Keratinocyte (primary cell): ENCODE measurements around the gene MGAT4A.

Source experiments
- CTCF ChIP-seq, 3 experiments: IDR thresholded peaks in 1 of 3; conservative IDR thresholded peaks in 1 of 3; optimal IDR thresholded peaks in 1 of 3; 2 replicates in 2 of 3; 3 replicates in 1 of 3; pipeline versions ENCODE3 to v1.5.1; 2011; ENCODE audit warnings: low read length in 3 of 3, mild to moderate bottlenecking in 3 of 3, moderate library complexity in 2 of 3, control low read depth in 1 of 3, inconsistent platforms in 1 of 3; ENCODE audit not compliant: insufficient read depth in 2 of 3; ENCODE audit errors: extremely low read depth in 1 of 3
- EZH2 ChIP-seq: IDR thresholded peaks from one replicate; pipeline ENCODE4 v1.6.1; 2012; ENCODE audit warnings: inconsistent platforms, mild to moderate bottlenecking, low read length, moderate library complexity

- TF ChIP-seq CTCF (optimal IDR thresholded peaks at IDR 0.05 in 1 of 3, IDR thresholded peaks at IDR 0.05 in 1 of 3, conservative IDR thresholded peaks at IDR 0.05 in 1 of 3; ENCODE audit: extremely low read depth in 1 of 3, insufficient read depth in 2 of 3, low read length in 3 of 3) (no peak), EZH2 (no peak)
Measured at GRCh38 chr2:98713332-98714015, 17.5 kb downstream of the MGAT4A start.
